Measurements from ENCODE around the gene C4orf50. TPM values are rescaled to one million over a fixed set of nuclear protein-coding genes. Genes with fewer than 3 reads are reported as not detected.

C4orf50 gene
- total RNA-seq, 1 experiment from 2014 or later = not detected

- Histone ChIP-seq H3K4me3 (no peak overlapping the region), H3K27ac (no peak overlapping the region), H3F3A (ENCODE audit: insufficient read depth, low read depth) (no peaks in the 10 kb centered on the region), H3K36me3 (ENCODE audit: low read depth) (no peaks in the 10 kb centered on the region), H3K27me3 (ENCODE audit: insufficient read depth, low read depth) (peaks cover 4% of the 10 kb centered on the region; the same call in 1 of the 2 replicates), H3K79me2 (ENCODE audit: low read depth) (no peaks in the 10 kb centered on the region), H2AFZ (no peak overlapping the region), H3K4me2 (no peak overlapping the region), H3K9me3 (ENCODE audit: insufficient read depth, low read depth) (no peaks in the 10 kb centered on the region), H4K20me1 (ENCODE audit: insufficient read depth) (no peaks in the 10 kb centered on the region), H3K4me1 (replicated peaks; ENCODE audit: insufficient read depth) (no peaks in the 10 kb centered on the region), H3K9me2 (ENCODE audit: insufficient read depth) (no peaks in the 10 kb centered on the region)
- intact Hi-C loops (cut with micrococcal nuclease; ENCODE audit: unreplicated experiment) = no loop called here
- BruUV-seq (replicated peaks) = no TSS peak
- no peak for TF ChIP-seq EZH2 (IDR thresholded peaks at IDR 0.05; ENCODE audit: low read depth)
- TF ChIP-seq, protein P1, sequence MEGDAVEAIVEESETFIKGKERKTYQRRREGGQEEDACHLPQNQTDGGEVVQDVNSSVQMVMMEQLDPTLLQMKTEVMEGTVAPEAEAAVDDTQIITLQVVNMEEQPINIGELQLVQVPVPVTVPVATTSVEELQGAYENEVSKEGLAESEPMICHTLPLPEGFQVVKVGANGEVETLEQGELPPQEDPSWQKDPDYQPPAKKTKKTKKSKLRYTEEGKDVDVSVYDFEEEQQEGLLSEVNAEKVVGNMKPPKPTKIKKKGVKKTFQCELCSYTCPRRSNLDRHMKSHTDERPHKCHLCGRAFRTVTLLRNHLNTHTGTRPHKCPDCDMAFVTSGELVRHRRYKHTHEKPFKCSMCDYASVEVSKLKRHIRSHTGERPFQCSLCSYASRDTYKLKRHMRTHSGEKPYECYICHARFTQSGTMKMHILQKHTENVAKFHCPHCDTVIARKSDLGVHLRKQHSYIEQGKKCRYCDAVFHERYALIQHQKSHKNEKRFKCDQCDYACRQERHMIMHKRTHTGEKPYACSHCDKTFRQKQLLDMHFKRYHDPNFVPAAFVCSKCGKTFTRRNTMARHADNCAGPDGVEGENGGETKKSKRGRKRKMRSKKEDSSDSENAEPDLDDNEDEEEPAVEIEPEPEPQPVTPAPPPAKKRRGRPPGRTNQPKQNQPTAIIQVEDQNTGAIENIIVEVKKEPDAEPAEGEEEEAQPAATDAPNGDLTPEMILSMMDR (conservative IDR thresholded peaks at IDR 0.05) = no peak
- no peak for DNase-seq
- CTCF ChIA-PET = no interaction called here
- POLR2A ChIA-PET (ENCODE audit: unreplicated experiment) = no interaction called here
These were observed 41.2 kb upstream of the C4orf50 start for GRCh38 chr4:6059375-6059805.

- Histone ChIP-seq H3K79me2 (ENCODE audit: low read depth) (no peaks in the 10 kb centered on the region), H3K4me3 (no peak overlapping the region), H3K27ac (no peak overlapping the region), H4K20me1 (ENCODE audit: insufficient read depth) (no peaks in the 10 kb centered on the region), H3K9me2 (ENCODE audit: insufficient read depth) (no peaks in the 10 kb centered on the region), H3K27me3 (ENCODE audit: insufficient read depth, low read depth) (0 out of 2 replicates have a peak, but pooled peaks cover 4% of the 10 kb centered on the region), H3K4me2 (no peak overlapping the region), H3K9me3 (ENCODE audit: insufficient read depth, low read depth) (no peaks in the 10 kb centered on the region), H3F3A (ENCODE audit: insufficient read depth, low read depth) (no peaks in the 10 kb centered on the region), H3K36me3 (ENCODE audit: low read depth) (no peaks in the 10 kb centered on the region), H2AFZ (no peak overlapping the region), H3K4me1 (replicated peaks; ENCODE audit: insufficient read depth) (no peaks in the 10 kb centered on the region)
- POLR2A ChIA-PET (ENCODE audit: unreplicated experiment) = no interaction called here
- BruUV-seq (replicated peaks) = no TSS peak
- CTCF ChIA-PET = no interaction called here
- TF ChIP-seq EZH2 (IDR thresholded peaks at IDR 0.05; ENCODE audit: low read depth) = no peak
- TF ChIP-seq, protein P1 (conservative IDR thresholded peaks at IDR 0.05) = no peak
- no peak for DNase-seq
- intact Hi-C loops (cut with micrococcal nuclease; ENCODE audit: unreplicated experiment) = no loop called here
These were observed 40.5 kb upstream of the C4orf50 start for GRCh38 chr4:6058531-6059374.

DNA sequence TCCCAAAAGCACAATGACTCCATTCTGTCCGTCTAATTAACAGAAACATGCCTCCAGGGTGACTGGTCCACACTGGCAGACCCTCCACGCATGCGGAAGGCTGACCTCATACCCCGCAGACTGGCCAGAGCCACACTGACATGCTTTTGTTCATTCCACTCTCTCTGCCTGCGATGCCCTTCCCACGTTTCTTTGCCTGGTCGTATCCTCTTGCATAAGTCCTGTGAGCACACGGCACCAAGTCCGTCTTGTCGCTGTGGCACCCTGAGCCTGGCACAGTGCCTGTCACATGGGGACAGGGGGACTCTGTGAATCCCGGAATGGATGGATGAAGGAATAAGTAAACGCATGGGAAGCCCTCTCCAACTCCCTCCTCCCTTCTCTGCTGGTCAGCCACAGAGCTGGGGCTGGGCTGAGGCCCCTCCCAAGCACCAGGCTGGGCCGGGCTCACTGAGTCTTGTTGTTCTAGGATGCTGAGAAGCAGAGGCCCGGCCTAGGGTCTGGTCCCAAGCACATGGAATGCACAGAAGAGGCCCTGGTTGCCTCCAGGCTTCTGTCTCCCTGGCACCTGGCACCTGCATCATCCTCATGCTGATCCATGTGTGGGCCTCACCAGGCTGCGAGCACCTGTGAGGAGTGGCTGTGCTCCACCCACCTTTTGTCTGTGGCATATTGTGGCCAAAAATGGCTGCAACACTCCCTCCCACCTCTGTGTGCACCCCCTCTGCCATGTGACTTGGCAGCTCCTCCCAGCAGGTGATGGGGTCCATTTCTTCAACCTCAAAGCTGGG is 38.9 kb upstream of the C4orf50 start:
- no peaks in the 10 kb centered on the region for H3K79me2 ChIP-seq (ENCODE audit: low read depth)
- H3K9me2 ChIP-seq (ENCODE audit: insufficient read depth) = no peaks in the 10 kb centered on the region
- TF ChIP-seq, protein P1 (conservative IDR thresholded peaks at IDR 0.05) = no peak
- no peak overlapping the region for H3K4me2 ChIP-seq
- H3K27me3 ChIP-seq (ENCODE audit: insufficient read depth, low read depth) = peaks cover 9% of the 10 kb centered on the region; the same call in 1 of the 2 replicates
- no peak overlapping the region for H3K27ac ChIP-seq
- H2AFZ ChIP-seq = no peak overlapping the region
- no peaks in the 10 kb centered on the region for H3K36me3 ChIP-seq (ENCODE audit: low read depth)
- intact Hi-C loops (cut with micrococcal nuclease; ENCODE audit: unreplicated experiment) = no loop called here
- no peak overlapping the region for H3K4me3 ChIP-seq
- H4K20me1 ChIP-seq (ENCODE audit: insufficient read depth) = no peaks in the 10 kb centered on the region
- CTCF ChIA-PET = no interaction called here
- no peaks in the 10 kb centered on the region for H3F3A ChIP-seq (ENCODE audit: insufficient read depth, low read depth)
- no TSS peak for BruUV-seq (replicated peaks)
- H3K9me3 ChIP-seq (ENCODE audit: insufficient read depth, low read depth) = no peaks in the 10 kb centered on the region
- H3K4me1 ChIP-seq (replicated peaks; ENCODE audit: insufficient read depth) = no peaks in the 10 kb centered on the region
- POLR2A ChIA-PET (ENCODE audit: unreplicated experiment) = no interaction called here
- no peak for DNase-seq

Data from PC-9 (cell line).